Measurements from ENCODE around the gene WFDC12.

Gene WFDC12

DNA sequence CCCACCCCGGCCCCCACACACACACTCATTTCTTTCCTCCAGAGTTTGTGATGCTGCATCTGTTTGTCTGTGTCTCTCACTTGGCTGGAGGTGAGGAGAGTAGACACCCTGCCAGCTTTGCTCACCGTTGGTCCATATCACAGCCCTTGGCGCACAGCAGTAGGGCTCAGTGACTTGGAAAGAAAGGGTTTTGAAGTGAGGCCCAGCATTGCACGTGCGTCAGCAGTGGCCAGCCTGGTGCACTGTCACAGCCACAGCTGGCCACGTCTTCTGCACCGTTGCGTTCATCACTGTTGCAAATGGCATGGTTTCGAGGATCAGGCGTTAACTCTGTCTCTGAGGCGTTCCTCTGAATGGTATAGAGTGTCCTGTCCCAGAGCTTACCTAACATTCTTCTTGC lies 13.0 kb downstream of the WFDC12 start:
- no peak overlapping the region for H3K27ac Mint-ChIP-seq
- no peak overlapping the region for H3K4me3 Mint-ChIP-seq
- no peaks in the 10 kb centered on the region for H3K9me3 Mint-ChIP-seq
- no peak for ATAC-seq (replicated peaks)
- H3K4me1 Mint-ChIP-seq: peaks cover 6 to 8% of the 10 kb centered on the region in 2 donors
- H3K27me3 Mint-ChIP-seq: peaks cover 29 to 34% of the 10 kb centered on the region in 2 donors
- no peaks in the 10 kb centered on the region for H3K36me3 Mint-ChIP-seq
- no peak for DNase-seq

DNA sequence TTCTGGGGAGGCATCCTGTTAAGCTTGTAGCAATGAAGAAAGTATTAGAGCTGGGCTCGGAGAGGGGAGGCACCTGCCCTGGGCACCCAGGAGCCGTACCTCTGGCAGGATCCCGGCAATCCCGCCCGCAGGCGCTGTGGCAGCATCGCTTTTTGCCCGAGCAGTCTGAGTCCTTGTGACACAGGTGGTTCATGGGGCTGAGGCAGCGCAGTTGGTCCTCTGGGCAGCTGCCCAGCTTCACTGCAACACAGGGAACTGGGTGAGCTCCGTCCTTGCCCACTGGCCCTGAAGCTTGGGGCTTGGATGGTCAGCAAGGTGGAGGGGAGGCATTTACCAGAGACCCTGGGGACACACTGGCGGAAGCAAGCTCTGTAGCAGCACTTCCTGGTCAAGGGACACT lies 14.0 kb downstream of the WFDC12 start:
- no peak for DNase-seq
- no peaks in the 10 kb centered on the region for H3K9me3 Mint-ChIP-seq
- H3K4me3 Mint-ChIP-seq: no peak overlapping the region
- no peaks in the 10 kb centered on the region for H3K36me3 Mint-ChIP-seq
- no peak overlapping the region for H3K27ac Mint-ChIP-seq
- no peak for ATAC-seq (replicated peaks)
- H3K4me1 Mint-ChIP-seq: peaks cover 6 to 8% of the 10 kb centered on the region in 2 donors
- H3K27me3 Mint-ChIP-seq: peaks cover 28 to 29% of the 10 kb centered on the region in 2 donors

DNA sequence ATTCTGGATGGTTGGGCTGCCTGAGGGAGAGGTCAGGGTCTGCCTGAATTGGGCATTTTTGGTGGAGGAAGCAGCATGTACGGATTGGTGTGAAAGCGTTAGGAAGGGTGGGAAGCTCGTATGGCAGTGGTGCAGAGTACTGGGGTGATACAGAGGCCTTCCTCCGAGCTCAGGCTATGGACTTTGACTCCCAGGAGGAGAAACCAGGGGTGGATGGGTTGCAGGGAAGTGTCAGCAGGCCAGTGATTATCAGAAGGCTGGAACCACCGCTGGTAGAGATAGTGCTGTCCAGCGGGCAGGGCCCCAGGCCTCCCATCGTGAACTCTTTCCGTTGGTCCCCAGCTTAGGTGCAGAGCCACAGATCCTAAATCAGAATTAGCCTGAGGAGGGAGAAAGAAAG lies 14.6 kb downstream of the WFDC12 start:
- DNase-seq (no peak), ATAC-seq (replicated peaks) (no peak)
- H3K27me3 Mint-ChIP-seq: peaks cover 27 to 33% of the 10 kb centered on the region in 2 donors
- no peaks in the 10 kb centered on the region for H3K36me3 Mint-ChIP-seq
- no peak overlapping the region for H3K27ac Mint-ChIP-seq
- peaks cover 5 to 6% of the 10 kb centered on the region in 2 donors for H3K4me1 Mint-ChIP-seq
- H3K9me3 Mint-ChIP-seq: no peaks in the 10 kb centered on the region
- no peak overlapping the region for H3K4me3 Mint-ChIP-seq

GRCh38 chr20:45105317-45105716 lies 18.9 kb downstream of the WFDC12 start:
- ATAC-seq (replicated peaks) (no peak), DNase-seq (no peak)
- H3K36me3 Mint-ChIP-seq: no peaks in the 10 kb centered on the region
- H3K4me3 Mint-ChIP-seq: no peak overlapping the region
- peaks cover 22 to 38% of the 10 kb centered on the region in 2 donors for H3K27me3 Mint-ChIP-seq
- H3K27ac Mint-ChIP-seq: no peak overlapping the region
- no peaks in the 10 kb centered on the region for H3K9me3 Mint-ChIP-seq
- H3K4me1 Mint-ChIP-seq: peaks cover 6 to 14% of the 10 kb centered on the region in 2 donors

DNA sequence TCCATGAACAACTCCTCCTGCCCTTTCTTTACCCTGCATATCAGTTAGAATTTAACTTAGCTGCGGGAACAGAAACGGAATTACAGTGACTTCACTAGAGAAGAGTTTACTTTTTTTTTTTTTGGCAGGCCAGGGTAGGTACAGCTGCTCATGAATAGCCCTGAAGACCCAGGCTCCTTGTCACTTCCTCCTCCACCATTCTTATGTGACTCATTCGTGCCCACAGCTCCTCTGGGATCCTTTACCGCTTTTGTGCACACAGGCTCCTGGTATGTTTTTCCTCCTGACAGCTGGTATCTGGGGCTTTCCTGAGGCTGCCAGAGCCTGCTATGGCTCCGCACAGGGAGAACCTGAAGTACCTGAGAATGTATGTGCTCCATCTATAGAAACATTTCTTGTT lies 19.5 kb downstream of the WFDC12 start:
- H3K27ac Mint-ChIP-seq: no peak overlapping the region
- H3K4me3 Mint-ChIP-seq: no peak overlapping the region
- ATAC-seq (replicated peaks) (peak; percentile 21 to 58), DNase-seq (no peak)
- H3K36me3 Mint-ChIP-seq: no peaks in the 10 kb centered on the region
- H3K9me3 Mint-ChIP-seq: no peaks in the 10 kb centered on the region
- peaks cover 28 to 43% of the 10 kb centered on the region in 2 donors for H3K27me3 Mint-ChIP-seq
- H3K4me1 Mint-ChIP-seq: peaks cover 6 to 17% of the 10 kb centered on the region in 2 donors

GRCh38 chr20:45103072-45103471 lies 21.2 kb downstream of the WFDC12 start:
- Mint-ChIP-seq H3K9me3 (no peaks in the 10 kb centered on the region), H3K4me1 (peaks cover 8 to 17% of the 10 kb centered on the region in 2 donors), H3K4me3 (no peak overlapping the region), H3K27me3 (peaks cover 37 to 60% of the 10 kb centered on the region in 2 donors), H3K27ac (no peak overlapping the region), H3K36me3 (no peaks in the 10 kb centered on the region)
- ATAC-seq (replicated peaks) (no peak), DNase-seq (no peak)

DNA sequence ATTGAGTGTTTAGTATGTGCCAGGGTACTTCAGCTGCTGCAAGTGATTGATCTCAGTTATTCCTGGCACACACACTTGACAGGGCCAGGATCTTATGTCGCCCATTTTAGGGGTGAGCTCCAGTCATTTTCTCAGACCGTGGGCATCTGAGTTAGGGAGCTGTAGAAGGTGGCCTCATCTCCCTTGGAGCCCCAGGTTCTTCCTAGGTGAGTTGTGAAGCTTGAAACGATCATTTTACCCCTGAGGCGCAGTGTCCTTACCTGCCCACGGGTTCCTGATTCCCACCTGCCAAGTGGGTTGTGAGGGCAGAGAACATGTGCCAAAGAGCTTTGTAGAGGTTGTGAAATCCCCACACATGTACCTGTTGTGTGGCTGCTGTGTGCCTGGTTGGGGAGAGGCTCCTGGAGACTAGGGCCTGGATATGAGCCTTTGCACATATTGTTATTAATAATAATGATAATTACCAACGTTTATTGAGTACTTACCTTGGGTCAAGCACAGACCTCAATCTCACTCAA lies 22.9 kb downstream of the WFDC12 start:
- Mint-ChIP-seq H3K27me3 (peaks cover 41 to 68% of the 10 kb centered on the region in 2 donors), H3K27ac (no peak overlapping the region), H3K4me3 (no peak overlapping the region), H3K4me1 (peaks cover 15 to 24% of the 10 kb centered on the region in 2 donors), H3K9me3 (no peaks in the 10 kb centered on the region), H3K36me3 (peaks cover 4 to 6% of the 10 kb centered on the region in 2 donors)
- DNase-seq (no peak), ATAC-seq (replicated peaks) (no peak)

- Mint-ChIP-seq H3K9me3 (no peaks in the 10 kb centered on the region), H3K4me1 (peaks cover 17 to 27% of the 10 kb centered on the region in 2 donors), H3K4me3 (peak within 1 kb of the TSS; percentile 28 to 48), H3K27me3 (peaks cover 41 to 66% of the 10 kb centered on the region in 2 donors), H3K36me3 (peaks cover 4 to 6% of the 10 kb centered on the region in 2 donors), H3K27ac (no peak within 1 kb of the TSS)
- ATAC-seq (replicated peaks) (peak; percentile 17 to 32), DNase-seq (no peak)
Observed at GRCh38 chr20:45100563-45101245, 23.6 kb downstream of the WFDC12 start, which contains the start of gene KCNS1. KCNS1 (minus strand) TSS chr20:45101127; CDS start chr20:45099236, 1,891 bp downstream.

DNA sequence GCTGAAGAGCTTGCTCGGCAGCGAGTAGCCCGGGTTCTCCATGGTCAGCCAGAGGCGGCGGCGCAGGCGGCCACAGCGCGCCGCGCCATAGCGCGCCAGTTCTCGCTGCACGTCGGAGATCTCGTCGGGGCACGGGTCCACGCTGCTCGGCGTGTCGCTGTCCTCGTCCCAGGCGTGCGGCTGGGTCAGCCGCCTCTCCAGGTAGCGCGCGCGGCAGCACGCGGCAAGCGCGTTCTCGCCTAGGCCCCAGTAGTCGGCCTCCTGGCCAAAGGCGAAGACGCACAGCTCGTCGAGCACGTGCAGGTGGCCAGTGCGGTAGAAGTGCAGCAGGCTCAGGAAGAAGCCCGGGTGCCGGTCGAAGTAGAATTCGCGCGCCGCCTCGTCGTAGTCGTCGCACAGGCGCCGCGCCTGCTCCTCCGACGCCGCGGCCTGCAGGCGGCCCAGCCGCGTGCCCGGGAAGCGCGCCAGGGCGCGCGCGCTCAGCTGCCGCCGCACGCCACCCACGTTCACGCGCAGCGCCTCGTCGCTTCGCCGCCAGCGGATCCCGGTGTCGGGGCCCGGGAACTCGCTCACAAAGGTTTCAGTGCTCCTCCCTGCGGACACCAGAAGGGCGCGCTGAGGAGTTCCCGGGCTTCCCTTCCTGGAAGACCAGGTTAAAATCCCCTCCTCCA lies 26.0 kb downstream of the WFDC12 start:
- H3K27me3 Mint-ChIP-seq: peaks cover 35 to 61% of the 10 kb centered on the region in 2 donors
- H3K4me1 Mint-ChIP-seq: peaks cover 15 to 31% of the 10 kb centered on the region in 2 donors
- ATAC-seq (replicated peaks) (peak in 1 of 2 donors; percentile 7), DNase-seq (no peak)
- peaks cover 6 to 12% of the 10 kb centered on the region in 2 donors for H3K36me3 Mint-ChIP-seq
- no peak overlapping the region for H3K27ac Mint-ChIP-seq
- H3K9me3 Mint-ChIP-seq: no peaks in the 10 kb centered on the region
- peak overlapping the region in 1 of 2 donors; percentile 72 for H3K4me3 Mint-ChIP-seq

GRCh38 chr20:45097485-45098102 lies 26.7 kb downstream of the WFDC12 start:
- Mint-ChIP-seq H3K27me3 (peaks cover 35 to 54% of the 10 kb centered on the region in 2 donors), H3K36me3 (peaks cover 6 to 16% of the 10 kb centered on the region in 2 donors), H3K4me3 (peak overlapping the region; percentile 51 to 72), H3K9me3 (no peaks in the 10 kb centered on the region), H3K27ac (peak overlapping the region; percentile 0), H3K4me1 (peaks cover 15 to 31% of the 10 kb centered on the region in 2 donors)
- ATAC-seq (replicated peaks): peak; percentile 51 to 56
- no peak for DNase-seq

GRCh38 chr20:45096781-45097180 lies 27.5 kb downstream of the WFDC12 start:
- peaks cover 15 to 31% of the 10 kb centered on the region in 2 donors for H3K4me1 Mint-ChIP-seq
- no peak overlapping the region for H3K4me3 Mint-ChIP-seq
- ATAC-seq (replicated peaks) (no peak), DNase-seq (no peak)
- H3K27ac Mint-ChIP-seq: no peak overlapping the region
- peaks cover 6 to 17% of the 10 kb centered on the region in 2 donors for H3K36me3 Mint-ChIP-seq
- peaks cover 35 to 49% of the 10 kb centered on the region in 2 donors for H3K27me3 Mint-ChIP-seq
- no peaks in the 10 kb centered on the region for H3K9me3 Mint-ChIP-seq

GRCh38 chr20:45095805-45096238 lies 28.4 kb downstream of the WFDC12 start:
- Mint-ChIP-seq H3K4me3 (no peak overlapping the region), H3K27me3 (peaks cover 29 to 44% of the 10 kb centered on the region in 2 donors), H3K36me3 (peaks cover 6 to 26% of the 10 kb centered on the region in 2 donors), H3K4me1 (peaks cover 12 to 27% of the 10 kb centered on the region in 2 donors), H3K27ac (no peak overlapping the region), H3K9me3 (no peaks in the 10 kb centered on the region)
- DNase-seq (peak; percentile 32), ATAC-seq (replicated peaks) (peak; percentile 54 to 59)

GRCh38 chr20:45094864-45095574 lies 29.2 kb downstream of the WFDC12 start:
- Mint-ChIP-seq H3K4me3 (no peak overlapping the region), H3K27me3 (peaks cover 23 to 36% of the 10 kb centered on the region in 2 donors), H3K27ac (peak overlapping the region; percentile 34), H3K4me1 (peaks cover 10 to 19% of the 10 kb centered on the region in 2 donors), H3K36me3 (peaks cover 6 to 34% of the 10 kb centered on the region in 2 donors), H3K9me3 (no peaks in the 10 kb centered on the region)
- no peak for DNase-seq
- no peak for ATAC-seq (replicated peaks)

Measured in stimulated activated naive B cell treated with anti-CD40 and anti-IgM and Interleukin-4, amounts not matched to agents 10 μg/mL and 1 μg/mL and 100 μg/mL, for 72 hours (primary cell).